DMS 273 (cell line): Measurements from ENCODE around the gene KCNG1.

Experiments
- DNase-seq: peaks from one replicate; lab custom pipeline; 2025; ENCODE audit not compliant: unreplicated experiment; lab: John Stamatoyannopoulos, UW

KCNG1 gene

DNA sequence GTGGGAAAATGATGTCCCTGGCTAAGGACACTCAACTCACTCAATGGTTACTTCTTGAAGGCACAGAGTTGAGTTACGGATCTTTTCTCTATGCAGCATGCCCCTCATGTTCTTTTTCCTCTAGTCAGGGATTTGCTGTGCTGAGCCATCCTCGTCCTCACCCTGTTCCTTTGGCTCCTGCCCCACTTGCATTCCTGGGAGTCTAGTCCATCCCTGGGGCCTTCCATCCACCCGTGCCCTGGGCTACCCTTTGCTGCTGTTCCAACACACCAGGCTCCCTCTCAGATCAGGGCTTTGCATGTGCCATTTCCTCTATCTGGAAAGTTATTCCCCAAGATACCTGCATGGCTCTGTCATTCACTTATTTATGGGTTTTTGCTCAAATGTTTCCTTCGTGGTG is 13.3 kb upstream of the KCNG1 start:
- DNase-seq: no peak

- no peak for DNase-seq
These were observed 12.2 kb upstream of the KCNG1 start for GRCh38 chr20:51034988-51035656.

- DNase-seq: peak; percentile 68
These were observed 11.6 kb upstream of the KCNG1 start for GRCh38 chr20:51034476-51034875.

DNA sequence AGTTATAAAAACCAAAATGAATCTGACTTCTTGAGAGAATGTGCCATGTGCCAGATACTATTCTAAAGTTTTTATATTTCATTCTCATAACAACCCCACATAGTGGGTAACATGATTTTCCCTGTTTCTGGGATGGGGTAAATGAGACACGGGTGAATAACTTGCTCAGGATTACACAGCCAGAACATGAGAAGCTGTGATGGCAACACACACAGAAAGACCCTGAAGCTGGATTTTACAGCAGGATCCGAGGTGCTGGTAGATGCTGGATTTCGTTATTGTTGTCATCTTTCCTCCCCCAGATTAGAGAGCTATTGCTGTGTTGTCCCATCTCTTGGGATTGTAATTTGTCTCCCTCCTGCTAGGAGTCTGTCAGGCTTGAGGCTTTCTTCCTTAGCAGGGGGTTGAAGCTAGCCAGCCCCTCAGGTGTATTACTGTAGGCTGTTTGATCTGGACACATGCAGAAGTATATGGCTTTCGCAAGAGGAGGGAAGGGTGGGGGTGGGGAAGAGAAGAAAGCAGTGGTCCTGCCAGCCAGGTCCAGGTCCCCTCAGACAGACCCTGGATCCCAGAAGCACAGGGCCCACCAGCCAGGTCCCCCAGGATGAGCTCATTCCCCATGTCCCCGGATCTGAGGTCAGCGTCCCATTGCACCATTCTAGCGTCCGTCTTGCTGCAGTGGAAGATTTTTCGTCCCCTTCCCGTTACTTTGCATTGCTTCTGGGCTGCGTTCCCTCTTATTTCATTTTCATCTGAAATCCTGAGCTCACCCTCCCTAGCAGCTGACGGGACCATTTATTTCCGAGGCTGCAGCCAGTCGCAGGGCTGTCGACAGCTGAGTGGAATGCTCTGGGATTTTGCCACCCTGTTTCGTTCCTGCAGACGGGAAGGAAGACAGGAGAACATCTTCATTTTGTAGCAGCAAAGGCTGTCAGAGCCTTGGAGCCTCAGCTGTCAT is 7.3 kb upstream of the KCNG1 start:
- no peak for DNase-seq

DNA sequence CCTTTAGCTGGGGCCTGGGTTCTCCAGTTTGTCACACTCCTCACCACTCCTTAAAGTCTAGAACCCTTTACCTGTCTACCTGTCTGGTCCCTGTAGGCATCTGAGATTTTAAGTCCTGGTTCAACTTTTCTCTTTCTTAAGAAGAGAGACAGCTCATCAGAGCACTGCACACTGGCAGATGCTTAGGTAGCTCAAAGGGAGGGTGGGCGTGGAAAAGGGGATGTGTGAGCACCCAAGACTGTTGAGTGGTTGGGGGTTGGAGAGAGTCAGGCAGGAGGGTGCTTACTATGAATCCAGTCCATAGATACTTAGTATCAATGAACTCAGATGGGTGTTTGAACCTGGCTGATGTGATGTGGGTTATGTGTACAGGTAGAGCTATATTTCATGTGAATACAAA is 6.6 kb upstream of the KCNG1 start:
- DNase-seq: no peak

DNA sequence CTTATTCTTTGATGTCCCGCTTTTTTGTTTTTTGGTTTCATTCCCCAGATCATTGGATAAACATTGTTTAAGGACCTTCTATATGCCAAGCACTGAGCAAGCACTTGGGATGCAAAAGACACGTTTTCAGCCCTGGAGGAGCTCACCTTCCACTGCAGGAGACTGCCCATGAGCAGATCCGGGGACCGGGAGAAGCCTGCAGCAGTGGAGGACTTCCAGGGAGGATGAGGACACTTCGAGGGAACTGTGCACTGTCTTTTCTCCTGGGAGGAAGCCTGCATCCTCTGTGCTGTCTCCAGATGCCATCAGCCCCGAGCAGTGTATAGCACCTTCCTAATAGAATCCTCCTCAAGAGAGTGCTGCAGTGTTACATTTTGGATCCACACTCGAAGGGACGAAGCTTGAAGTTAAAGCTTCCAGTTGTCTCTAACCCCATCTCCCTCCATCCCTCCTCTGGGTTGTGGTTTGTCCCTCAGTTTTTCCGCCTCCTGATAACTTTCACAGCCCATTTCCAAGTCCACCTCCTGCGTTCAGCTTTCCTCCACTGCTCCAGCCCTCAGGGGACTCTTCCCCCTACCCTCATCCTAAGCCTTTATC is 5.8 kb upstream of the KCNG1 start:
- peak; percentile 20 for DNase-seq

GRCh38 chr20:51027035-51027795 is 4.3 kb upstream of the KCNG1 start:
- no peak for DNase-seq

- no peak for DNase-seq
These were observed 3.4 kb upstream of the KCNG1 start for GRCh38 chr20:51026269-51026668.

DNA sequence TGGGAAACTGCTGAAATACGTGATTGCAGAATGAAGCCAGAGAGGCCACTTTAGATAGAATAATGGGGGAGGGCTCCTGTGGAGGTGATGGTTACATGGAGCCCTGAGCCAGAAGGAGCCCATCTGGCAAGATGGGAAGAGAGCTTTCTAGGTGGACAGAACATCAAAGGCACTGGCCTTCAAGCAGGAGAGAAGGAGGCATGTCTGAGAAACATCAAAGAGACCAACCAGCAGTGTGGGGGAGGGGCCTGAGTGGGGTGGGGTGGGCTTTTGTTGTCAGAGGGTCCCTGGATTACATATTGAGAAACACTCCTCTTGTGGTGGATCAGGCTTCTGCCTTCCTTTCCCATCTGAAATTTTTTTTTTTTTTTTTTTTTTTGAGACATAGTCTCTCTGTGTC is 1.9 kb upstream of the KCNG1 start:
- DNase-seq: peak; percentile 21

DNA sequence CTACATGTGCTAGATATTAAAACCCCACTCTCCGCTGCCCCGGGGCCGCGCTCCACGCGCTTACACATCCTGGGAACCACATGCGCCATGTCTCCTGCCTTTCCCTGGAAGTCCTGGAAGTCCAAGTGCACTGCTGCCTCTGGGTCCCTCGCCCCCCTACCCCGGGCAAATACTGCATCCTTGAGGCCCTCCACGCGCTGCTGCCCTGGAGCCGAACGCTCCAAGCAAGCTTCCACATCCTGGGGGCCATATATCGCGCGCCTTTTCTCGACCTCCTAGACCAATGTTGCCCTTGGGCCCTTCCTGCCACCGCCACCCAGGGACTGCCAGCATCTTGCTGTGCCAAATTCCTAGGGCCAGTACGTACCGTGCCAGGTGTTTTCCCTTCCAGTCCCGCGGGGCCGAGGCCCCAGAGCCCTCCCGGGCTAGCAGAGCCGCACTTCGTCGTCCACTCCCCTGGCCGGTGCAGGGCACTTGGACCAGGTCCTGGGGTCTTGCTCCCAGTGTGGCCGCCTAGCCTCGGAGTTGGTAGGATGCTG is 779 bp upstream of the KCNG1 start:
- DNase-seq: peak; percentile 40

DNA sequence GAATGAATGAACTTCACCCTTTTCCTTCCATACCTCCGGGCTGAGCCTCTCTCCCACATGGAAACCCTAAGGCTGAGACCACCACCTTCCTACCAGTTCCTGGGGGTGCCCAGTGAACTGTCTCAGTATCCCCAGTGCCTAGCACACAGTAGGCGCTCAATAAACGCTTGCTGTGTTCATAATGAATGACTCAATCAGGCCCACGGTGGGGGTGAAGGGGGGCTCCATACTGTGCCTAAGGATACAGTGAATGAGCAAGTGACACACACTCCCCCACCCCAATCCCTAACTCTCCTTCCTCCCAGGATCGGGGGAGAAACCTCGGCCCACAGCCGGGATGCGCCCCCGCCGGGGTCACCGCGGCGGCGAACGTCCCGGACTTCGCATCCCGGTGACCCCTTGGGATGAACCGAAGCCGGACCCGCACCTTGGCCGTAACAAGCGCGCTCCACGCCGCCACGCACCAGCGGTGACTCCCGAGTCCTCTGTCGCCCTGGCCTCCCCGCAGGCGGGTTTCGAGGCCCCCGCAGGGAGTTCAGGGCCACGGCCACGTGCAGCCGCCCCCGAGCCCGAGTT is 592 bp downstream of the KCNG1 start:
- DNase-seq: peak; percentile 43

- DNase-seq: peak; percentile 32
These were observed 1.6 kb downstream of the KCNG1 start for GRCh38 chr20:51021067-51022025.

DNA sequence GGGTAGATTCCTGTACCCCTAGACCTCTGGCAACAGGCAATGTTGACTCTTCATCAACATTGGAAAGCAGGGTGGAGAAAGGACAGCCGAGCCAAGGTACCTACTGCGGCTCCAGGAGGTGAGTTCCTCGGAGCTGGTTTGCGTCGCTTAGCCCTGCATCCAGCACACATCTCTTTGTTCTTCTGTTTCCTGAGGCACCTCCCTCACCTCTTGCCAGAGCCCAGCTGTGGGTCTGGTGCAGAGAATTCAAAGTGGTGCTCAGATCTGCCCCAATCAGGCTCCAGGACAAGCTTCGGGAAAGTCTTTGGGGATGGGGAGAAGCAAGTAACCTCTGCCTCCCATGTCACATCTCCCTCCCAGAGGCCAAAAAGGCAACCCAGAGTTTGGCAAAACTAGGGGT is 2.2 kb downstream of the KCNG1 start:
- DNase-seq: no peak

DNA sequence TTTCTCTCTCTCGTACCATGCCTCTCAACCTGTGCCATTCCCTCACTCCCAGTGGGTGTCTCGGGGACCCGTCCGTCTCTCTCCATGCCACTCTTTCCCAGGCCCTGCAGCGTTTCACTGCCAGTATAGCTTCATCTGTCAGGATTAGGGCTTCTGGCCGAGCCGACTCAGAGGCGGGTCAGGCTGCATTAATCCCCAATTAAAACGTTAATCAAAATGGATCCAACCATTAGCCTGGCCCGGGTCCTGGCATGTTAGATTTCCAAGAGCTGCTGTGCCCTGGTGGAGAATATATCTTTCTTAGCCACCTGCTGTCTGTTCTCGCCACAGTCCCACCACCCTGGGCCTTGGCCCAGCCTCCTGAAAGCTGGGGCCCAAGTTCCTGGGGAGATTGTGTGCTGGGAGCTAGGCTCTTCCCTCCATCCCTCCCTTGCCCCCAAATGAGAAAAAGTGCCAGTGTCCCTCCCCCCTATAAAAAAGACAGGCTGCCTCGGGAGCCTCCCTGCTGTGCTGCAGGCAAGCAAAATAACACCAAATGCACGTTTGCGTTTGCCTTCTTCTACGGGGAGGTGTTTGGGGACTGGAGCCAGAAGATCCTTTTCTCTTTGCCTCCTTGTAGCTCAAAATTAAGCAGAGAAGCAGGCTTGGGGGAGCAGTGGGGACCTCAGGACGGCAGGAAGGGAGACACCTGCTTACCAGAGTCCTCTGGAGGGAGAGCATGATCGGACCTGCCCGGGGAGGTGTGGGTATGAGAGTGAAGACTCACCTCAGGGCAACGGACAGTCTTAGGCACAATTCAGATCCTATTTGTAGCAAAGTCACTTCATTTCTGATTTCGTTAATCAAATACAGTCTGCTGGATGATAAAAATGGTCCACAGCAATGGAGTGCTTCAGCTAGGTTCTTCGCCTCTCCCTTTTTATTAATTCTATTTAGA is 3.0 kb downstream of the KCNG1 start:
- peak; percentile 42 for DNase-seq

- DNase-seq: no peak
These were observed 5.7 kb downstream of the KCNG1 start for GRCh38 chr20:51017251-51017650.

- no peak for DNase-seq
These were observed 6.4 kb downstream of the KCNG1 start for GRCh38 chr20:51016521-51016920.

GRCh38 chr20:51014797-51015722 is 7.8 kb downstream of the KCNG1 start:
- DNase-seq: peak; percentile 85
